Measurements from ENCODE around the gene DPM2. TPM values are rescaled to one million over a fixed set of nuclear protein-coding genes. Genes with fewer than 3 reads are reported as not detected.

Gene DPM2
- total RNA-seq, 1 experiment from 2014 or later: 41.5 TPM

GRCh38 chr9:127942216-127943010 lies 4.8 kb upstream of the DPM2 start:
- H3K36me3 Mint-ChIP-seq (ENCODE audit: insufficient read depth, unreplicated experiment): peaks cover 20% of the 10 kb centered on the region
- peaks cover 11% of the 10 kb centered on the region for H3K4me1 Mint-ChIP-seq (ENCODE audit: insufficient read depth, unreplicated experiment)
- no peak overlapping the region for H3K4me3 Mint-ChIP-seq (ENCODE audit: unreplicated experiment)
- DNase-seq (ENCODE audit: unreplicated experiment): peak; percentile 61
- BruUV-seq (replicated peaks): no TSS peak
- H3K27ac Mint-ChIP-seq (ENCODE audit: low read depth, unreplicated experiment): no peak overlapping the region
- peak; percentile 87 for TF ChIP-seq CTCF (IDR thresholded peaks at IDR 0.05; ENCODE audit: unreplicated experiment)
- CTCF ChIA-PET: interaction anchor here (0.6 to 10.2 kb wide), 26 partner anchors 12 to 182 kb away, joined by 3 to 172 read pairs (median 4); partner anchors contain the start of gene CDK9
- no peaks in the 10 kb centered on the region for H3K27me3 Mint-ChIP-seq (ENCODE audit: insufficient read depth, unreplicated experiment)
- H3K9me3 Mint-ChIP-seq (ENCODE audit: unreplicated experiment): no peaks in the 10 kb centered on the region
- intact Hi-C loops (cut with micrococcal nuclease): loop anchor here (1.0 kb wide), 3 partner anchors 93 to 175 kb away; no protein-coding TSS in a partner anchor
- POLR2A ChIA-PET: interaction anchor here (1.1 to 4.0 kb wide), 2 partner anchors 93 to 125 kb away, joined by 3 to 19 read pairs; partner anchors contain the start of gene NAIF1

- Mint-ChIP-seq H3K4me3 (ENCODE audit: unreplicated experiment) (no peak overlapping the region), H3K36me3 (ENCODE audit: insufficient read depth, unreplicated experiment) (peaks cover 22% of the 10 kb centered on the region), H3K27me3 (ENCODE audit: insufficient read depth, unreplicated experiment) (no peaks in the 10 kb centered on the region), H3K27ac (ENCODE audit: low read depth, unreplicated experiment) (no peak overlapping the region), H3K4me1 (ENCODE audit: insufficient read depth, unreplicated experiment) (peaks cover 11% of the 10 kb centered on the region), H3K9me3 (ENCODE audit: unreplicated experiment) (no peaks in the 10 kb centered on the region)
- BruUV-seq (replicated peaks): no TSS peak
- ChIA-PET CTCF (interaction anchor here (0.6 to 10.2 kb wide), 17 partner anchors 12 to 175 kb away, joined by 3 to 172 read pairs (median 7); partner anchors contain the start of gene CDK9), POLR2A (interaction anchor here (1.1 to 4.0 kb wide), 2 partner anchors 93 to 125 kb away, joined by 3 to 19 read pairs; partner anchors contain the start of gene NAIF1)
- intact Hi-C loops (cut with micrococcal nuclease): no loop called here
- DNase-seq (ENCODE audit: unreplicated experiment): no peak
- no peak for TF ChIP-seq CTCF (IDR thresholded peaks at IDR 0.05; ENCODE audit: unreplicated experiment)
Observed at GRCh38 chr9:127941961-127942215, 4.2 kb upstream of the DPM2 start.

- no peak overlapping the region for H3K27ac Mint-ChIP-seq (ENCODE audit: low read depth, unreplicated experiment)
- no TSS peak for BruUV-seq (replicated peaks)
Observed at GRCh38 chr9:127941062-127941960, 3.7 kb upstream of the DPM2 start.

More at GRCh38 chr9:127941062-127941960, 3.7 kb upstream of the DPM2 start:
- DNase-seq (ENCODE audit: unreplicated experiment): no peak
- no peaks in the 10 kb centered on the region for H3K27me3 Mint-ChIP-seq (ENCODE audit: insufficient read depth, unreplicated experiment)
- peaks cover 22% of the 10 kb centered on the region for H3K36me3 Mint-ChIP-seq (ENCODE audit: insufficient read depth, unreplicated experiment)
- H3K4me3 Mint-ChIP-seq (ENCODE audit: unreplicated experiment): no peak overlapping the region
- TF ChIP-seq CTCF (IDR thresholded peaks at IDR 0.05; ENCODE audit: unreplicated experiment): no peak
- peaks cover 17% of the 10 kb centered on the region for H3K4me1 Mint-ChIP-seq (ENCODE audit: insufficient read depth, unreplicated experiment)
- CTCF ChIA-PET: interaction anchor here (0.5 to 10.2 kb wide), 17 partner anchors 13 to 653 kb away, joined by 3 to 172 read pairs (median 5); no protein-coding TSS in a partner anchor
- POLR2A ChIA-PET: interaction anchor here (0.6 to 4.0 kb wide), 4 partner anchors 13 to 126 kb away, joined by 3 to 19 read pairs (median 3); partner anchors contain the start of genes EEIG1 and NAIF1
- intact Hi-C loops (cut with micrococcal nuclease): no loop called here
- H3K9me3 Mint-ChIP-seq (ENCODE audit: unreplicated experiment): no peaks in the 10 kb centered on the region

All from MCF 10A (cell line).